ENCODE measurements around the gene ARHGEF9.
"Not testable (repeated sequence)": the region's sequence is repeated elsewhere in the genome, so short reads cannot be mapped to it uniquely, and the experiment has no call there.

ARHGEF9 gene

DNA sequence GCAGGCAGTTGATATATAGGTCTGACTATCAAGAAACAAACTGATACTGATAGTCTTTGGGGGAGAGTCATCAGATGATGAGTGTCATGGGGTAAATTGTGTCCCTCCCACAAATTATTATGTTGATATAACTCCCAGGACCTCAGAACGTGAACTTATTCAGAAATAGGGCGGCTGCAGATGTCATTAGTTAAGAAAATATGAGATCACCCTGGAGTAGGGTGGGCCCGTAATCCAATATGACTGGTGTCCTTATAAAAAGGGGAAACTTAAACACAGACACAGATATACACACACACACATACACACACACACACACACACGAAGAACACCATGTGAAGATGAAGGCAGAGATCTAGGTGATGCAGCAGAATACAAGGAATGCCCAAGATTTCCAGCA is 32.7 kb upstream of the ARHGEF9 start (continued):
- TF ChIP-seq, protein P1, sequence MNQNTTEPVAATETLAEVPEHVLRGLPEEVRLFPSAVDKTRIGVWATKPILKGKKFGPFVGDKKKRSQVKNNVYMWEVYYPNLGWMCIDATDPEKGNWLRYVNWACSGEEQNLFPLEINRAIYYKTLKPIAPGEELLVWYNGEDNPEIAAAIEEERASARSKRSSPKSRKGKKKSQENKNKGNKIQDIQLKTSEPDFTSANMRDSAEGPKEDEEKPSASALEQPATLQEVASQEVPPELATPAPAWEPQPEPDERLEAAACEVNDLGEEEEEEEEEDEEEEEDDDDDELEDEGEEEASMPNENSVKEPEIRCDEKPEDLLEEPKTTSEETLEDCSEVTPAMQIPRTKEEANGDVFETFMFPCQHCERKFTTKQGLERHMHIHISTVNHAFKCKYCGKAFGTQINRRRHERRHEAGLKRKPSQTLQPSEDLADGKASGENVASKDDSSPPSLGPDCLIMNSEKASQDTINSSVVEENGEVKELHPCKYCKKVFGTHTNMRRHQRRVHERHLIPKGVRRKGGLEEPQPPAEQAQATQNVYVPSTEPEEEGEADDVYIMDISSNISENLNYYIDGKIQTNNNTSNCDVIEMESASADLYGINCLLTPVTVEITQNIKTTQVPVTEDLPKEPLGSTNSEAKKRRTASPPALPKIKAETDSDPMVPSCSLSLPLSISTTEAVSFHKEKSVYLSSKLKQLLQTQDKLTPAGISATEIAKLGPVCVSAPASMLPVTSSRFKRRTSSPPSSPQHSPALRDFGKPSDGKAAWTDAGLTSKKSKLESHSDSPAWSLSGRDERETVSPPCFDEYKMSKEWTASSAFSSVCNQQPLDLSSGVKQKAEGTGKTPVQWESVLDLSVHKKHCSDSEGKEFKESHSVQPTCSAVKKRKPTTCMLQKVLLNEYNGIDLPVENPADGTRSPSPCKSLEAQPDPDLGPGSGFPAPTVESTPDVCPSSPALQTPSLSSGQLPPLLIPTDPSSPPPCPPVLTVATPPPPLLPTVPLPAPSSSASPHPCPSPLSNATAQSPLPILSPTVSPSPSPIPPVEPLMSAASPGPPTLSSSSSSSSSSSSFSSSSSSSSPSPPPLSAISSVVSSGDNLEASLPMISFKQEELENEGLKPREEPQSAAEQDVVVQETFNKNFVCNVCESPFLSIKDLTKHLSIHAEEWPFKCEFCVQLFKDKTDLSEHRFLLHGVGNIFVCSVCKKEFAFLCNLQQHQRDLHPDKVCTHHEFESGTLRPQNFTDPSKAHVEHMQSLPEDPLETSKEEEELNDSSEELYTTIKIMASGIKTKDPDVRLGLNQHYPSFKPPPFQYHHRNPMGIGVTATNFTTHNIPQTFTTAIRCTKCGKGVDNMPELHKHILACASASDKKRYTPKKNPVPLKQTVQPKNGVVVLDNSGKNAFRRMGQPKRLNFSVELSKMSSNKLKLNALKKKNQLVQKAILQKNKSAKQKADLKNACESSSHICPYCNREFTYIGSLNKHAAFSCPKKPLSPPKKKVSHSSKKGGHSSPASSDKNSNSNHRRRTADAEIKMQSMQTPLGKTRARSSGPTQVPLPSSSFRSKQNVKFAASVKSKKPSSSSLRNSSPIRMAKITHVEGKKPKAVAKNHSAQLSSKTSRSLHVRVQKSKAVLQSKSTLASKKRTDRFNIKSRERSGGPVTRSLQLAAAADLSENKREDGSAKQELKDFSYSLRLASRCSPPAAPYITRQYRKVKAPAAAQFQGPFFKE (tag by site-specific recombination; IDR thresholded peaks at IDR 0.05; ENCODE audit: borderline replicate concordance), result no peak
- no peak for TF ChIP-seq ZNF24 (tag by site-specific recombination; IDR thresholded peaks at IDR 0.05)
- TF ChIP-seq ZNF658 (tag by site-specific recombination; IDR thresholded peaks at IDR 0.05), result no peak
- TF ChIP-seq ZFP41 (tag by site-specific recombination; IDR thresholded peaks at IDR 0.05; ENCODE audit: borderline replicate concordance), result no peak
- no peak for TF ChIP-seq ZNF10 (tag by site-specific recombination; IDR thresholded peaks at IDR 0.05)
- TF ChIP-seq ZNF19 (tag by site-specific recombination; IDR thresholded peaks at IDR 0.05; ENCODE audit: low read depth), result no peak
- TF ChIP-seq ZNF664 (tag by site-specific recombination; IDR thresholded peaks at IDR 0.05), result no peak
- no peak for TF ChIP-seq ZNF585B (tag by site-specific recombination; IDR thresholded peaks at IDR 0.05)

- CTCF ChIA-PET, result interaction anchor here (0.6 kb wide), 1 partner anchor 590 kb away, joined by 4 read pairs; no protein-coding TSS in a partner anchor
- POLR2A ChIA-PET, result no interaction called here
Observed at GRCh38 chrX:63812823-63813222, 27.8 kb upstream of the ARHGEF9 start.

GRCh38 chrX:63810746-63811145 is 25.7 kb upstream of the ARHGEF9 start:
- Histone ChIP-seq H3K4me3 (ENCODE audit: low read depth, low read length) (no peak overlapping the region), H3K9me3 (ENCODE audit: control insufficient read depth, insufficient read depth, low read depth, low read length) (no peaks in the 10 kb centered on the region; the same call in none of the 2 replicates), H3K4me1 (ENCODE audit: control insufficient read depth, insufficient read depth, low read length) (no peaks in the 10 kb centered on the region), H3K27ac (ENCODE audit: extremely low read depth, low read depth, low read length) (no peak overlapping the region), H3K36me3 (ENCODE audit: control insufficient read depth in 2 of 2, insufficient read depth in 1 of 2, low read length in 2 of 2) (no peaks in the 10 kb centered on the region)
- ChIA-PET CTCF (no interaction called here), POLR2A (no interaction called here)
- no peak for TF ChIP-seq ZNF394 (tag by site-specific recombination; IDR thresholded peaks at IDR 0.05; ENCODE audit: borderline replicate concordance)

More at GRCh38 chrX:63812823-63813222, 27.8 kb upstream of the ARHGEF9 start:
- H3K4me3 ChIP-seq (ENCODE audit: low read depth, low read length), result no peak overlapping the region
- no peaks in the 10 kb centered on the region; the same call in none of the 2 replicates for H3K9me3 ChIP-seq (ENCODE audit: control insufficient read depth, insufficient read depth, low read depth, low read length)
- TF ChIP-seq GFI1B (tag by site-specific recombination; IDR thresholded peaks at IDR 0.05) (no peak), ZNF580 (tag by site-specific recombination; IDR thresholded peaks at IDR 0.05) (no peak), KLF1 (tag by site-specific recombination; IDR thresholded peaks at IDR 0.05) (no peak), ZNF510 (tag by site-specific recombination; IDR thresholded peaks at IDR 0.05; ENCODE audit: insufficient replicate concordance) (no peak)
- H3K36me3 ChIP-seq (ENCODE audit: control insufficient read depth in 2 of 2, insufficient read depth in 1 of 2, low read length in 2 of 2), result no peaks in the 10 kb centered on the region
- H3K4me1 ChIP-seq (ENCODE audit: control insufficient read depth, insufficient read depth, low read length), result no peaks in the 10 kb centered on the region
- no peak overlapping the region for H3K27ac ChIP-seq (ENCODE audit: extremely low read depth, low read depth, low read length)

DNA sequence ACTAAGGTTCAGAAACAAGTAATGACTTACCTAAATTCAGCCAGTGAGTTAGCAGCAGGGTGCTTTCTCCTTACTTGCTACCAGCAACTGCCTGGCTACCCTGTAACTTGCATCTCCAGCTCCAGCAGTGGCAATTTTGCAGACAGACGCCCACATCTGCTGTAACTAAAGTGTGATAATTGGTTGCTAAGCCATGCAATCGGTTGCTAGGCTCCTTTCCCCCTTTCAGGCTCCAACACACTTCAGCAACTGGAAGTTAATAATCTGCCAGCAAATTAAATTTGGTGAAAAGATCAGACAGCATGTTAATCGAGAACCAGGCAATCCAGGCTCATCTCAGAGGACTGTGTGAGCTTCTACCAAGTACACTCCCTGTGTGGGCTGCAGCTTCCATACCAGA is 24.2 kb upstream of the ARHGEF9 start:
- Histone ChIP-seq H3K4me1 (ENCODE audit: control insufficient read depth, insufficient read depth, low read length) (no peaks in the 10 kb centered on the region), H3K4me3 (ENCODE audit: low read depth, low read length) (no peak overlapping the region), H3K9me3 (ENCODE audit: control insufficient read depth, insufficient read depth, low read depth, low read length) (no peaks in the 10 kb centered on the region; the same call in none of the 2 replicates), H3K36me3 (ENCODE audit: control insufficient read depth in 2 of 2, insufficient read depth in 1 of 2, low read length in 2 of 2) (no peaks in the 10 kb centered on the region), H3K27ac (ENCODE audit: extremely low read depth, low read depth, low read length) (no peak overlapping the region)
- ChIA-PET CTCF (no interaction called here), POLR2A (no interaction called here)
- TF ChIP-seq ZNF266 (tag by site-specific recombination; IDR thresholded peaks at IDR 0.05; ENCODE audit: low read depth), result no peak
- no peak for TF ChIP-seq ZNF792 (tag by site-specific recombination; IDR thresholded peaks at IDR 0.05)
- no peak for TF ChIP-seq BCL11A (tag by site-specific recombination; IDR thresholded peaks at IDR 0.05; ENCODE audit: low read depth)
- TF ChIP-seq ZNF530 (tag by site-specific recombination; IDR thresholded peaks at IDR 0.05; ENCODE audit: low read depth), result no peak
- TF ChIP-seq HOXD13 (CRISPR knock-in tag; IDR thresholded peaks at IDR 0.05; ENCODE audit: borderline replicate concordance), result no peak
- no peak for TF ChIP-seq ZNF623 (tag by site-specific recombination; IDR thresholded peaks at IDR 0.05)
- no peak for TF ChIP-seq HOXA7 (CRISPR knock-in tag; IDR thresholded peaks at IDR 0.05; ENCODE audit: borderline replicate concordance)
- no peak for TF ChIP-seq ZNF391 (tag by site-specific recombination; IDR thresholded peaks at IDR 0.05; ENCODE audit: borderline replicate concordance, low read depth)

- H3K36me3 ChIP-seq (ENCODE audit: control insufficient read depth in 2 of 2, insufficient read depth in 1 of 2, low read length in 2 of 2); H3K4me1 ChIP-seq (ENCODE audit: control insufficient read depth, insufficient read depth, low read length); H3K9me3 ChIP-seq (ENCODE audit: control insufficient read depth, insufficient read depth, low read depth, low read length); CTCF ChIA-PET; H3K27ac ChIP-seq (ENCODE audit: extremely low read depth, low read depth, low read length); H3K4me3 ChIP-seq (ENCODE audit: low read depth, low read length); POLR2A ChIA-PET: not testable (repeated sequence)
Observed at GRCh38 chrX:63795406-63795805, 10.4 kb upstream of the ARHGEF9 start.
